Kidney capillary endothelial cell (primary cell): ENCODE measurements around the gene MYH6.

ENCODE experiments used
- DNase-seq: peaks from one replicate; pipeline ENCODE4 v3.0.0-alpha.2; 2018; ENCODE audit warnings: low spot score

The MYH6 gene

DNA sequence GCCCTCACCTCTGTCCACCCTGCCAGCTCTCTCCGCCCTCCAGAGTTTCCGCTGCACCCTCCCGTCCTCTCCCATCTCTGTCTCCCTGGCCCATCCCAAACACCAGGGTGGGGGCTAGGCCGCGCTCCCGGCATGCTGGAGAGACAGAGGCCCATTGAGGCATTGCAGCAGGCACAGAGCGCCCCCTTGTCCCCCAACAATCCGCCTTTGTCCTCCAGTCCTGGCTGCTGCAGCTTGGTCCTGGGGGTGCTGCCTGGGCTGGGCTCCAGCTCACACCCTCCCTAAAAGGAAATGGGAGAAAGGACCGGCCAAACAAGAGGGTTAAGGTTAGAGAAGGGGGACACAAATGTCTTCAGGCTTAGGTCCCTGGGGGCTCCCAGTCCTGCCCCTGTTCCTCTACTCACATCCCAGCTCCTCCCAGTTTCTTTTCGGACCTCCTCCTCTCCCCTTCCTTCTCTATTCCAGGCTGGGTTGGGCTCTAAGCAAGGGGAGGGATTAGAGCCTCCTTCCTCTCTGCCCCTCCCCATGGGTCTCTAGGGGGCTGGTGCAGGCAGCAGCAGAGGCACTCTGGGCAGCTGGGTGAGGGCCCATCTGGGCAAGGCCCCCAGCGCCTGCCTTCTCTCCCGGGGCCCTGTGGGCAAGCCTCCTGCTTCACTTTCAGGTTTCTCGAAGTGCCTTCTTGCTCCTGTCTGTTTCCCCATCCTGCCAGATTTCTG lies 31.4 kb downstream of the MYH6 start, which contains the start of gene CMTM5:
Gene CMTM5, plus strand, starts transcription at position 565 of the 716 bp plus-strand sequence. CDS start 206 bp downstream, outside the sequence.
- DNase-seq, result no peak

- DNase-seq, result no peak
Measured at GRCh38 chr14:23375527-23376251, 32.4 kb downstream of the MYH6 start.

DNA sequence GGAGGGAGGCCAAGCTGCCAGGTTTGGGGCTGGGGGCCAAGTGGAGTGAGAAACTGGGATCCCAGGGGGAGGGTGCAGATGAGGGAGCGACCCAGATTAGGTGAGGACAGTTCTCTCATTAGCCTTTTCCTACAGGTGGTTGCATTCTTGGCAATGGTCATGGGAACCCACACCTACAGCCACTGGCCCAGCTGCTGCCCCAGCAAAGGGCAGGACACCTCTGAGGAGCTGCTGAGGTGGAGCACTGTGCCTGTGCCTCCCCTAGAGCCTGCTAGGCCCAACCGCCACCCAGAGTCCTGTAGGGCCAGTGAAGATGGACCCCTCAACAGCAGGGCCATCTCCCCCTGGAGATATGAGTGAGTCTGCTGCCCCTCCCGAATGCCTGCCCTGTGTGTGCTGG lies 35.0 kb downstream of the MYH6 start:
- no peak for DNase-seq

DNA sequence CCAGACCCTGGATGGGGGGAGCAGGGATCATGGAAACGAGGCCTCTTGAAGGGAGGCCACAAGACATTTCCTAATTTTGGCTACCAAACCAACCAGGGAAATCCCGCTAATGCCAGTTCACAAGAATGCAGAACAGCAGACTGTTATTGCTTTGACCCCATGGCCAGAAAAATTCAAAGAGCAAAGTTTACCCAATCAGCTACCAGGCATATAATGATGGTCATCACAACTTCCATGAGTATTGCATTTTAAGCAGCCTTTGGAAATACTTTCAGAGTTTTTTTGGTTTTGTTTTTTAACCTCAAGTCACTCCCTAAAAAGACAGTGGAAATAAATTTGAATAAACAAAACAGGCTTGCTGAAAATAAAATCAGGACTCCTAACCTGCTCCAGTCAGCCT lies 35.6 kb downstream of the MYH6 start, which contains the start of gene IL25:
Gene IL25, plus strand, starts transcription at position 301 of the 400 bp plus-strand sequence.
- no peak for DNase-seq

DNA sequence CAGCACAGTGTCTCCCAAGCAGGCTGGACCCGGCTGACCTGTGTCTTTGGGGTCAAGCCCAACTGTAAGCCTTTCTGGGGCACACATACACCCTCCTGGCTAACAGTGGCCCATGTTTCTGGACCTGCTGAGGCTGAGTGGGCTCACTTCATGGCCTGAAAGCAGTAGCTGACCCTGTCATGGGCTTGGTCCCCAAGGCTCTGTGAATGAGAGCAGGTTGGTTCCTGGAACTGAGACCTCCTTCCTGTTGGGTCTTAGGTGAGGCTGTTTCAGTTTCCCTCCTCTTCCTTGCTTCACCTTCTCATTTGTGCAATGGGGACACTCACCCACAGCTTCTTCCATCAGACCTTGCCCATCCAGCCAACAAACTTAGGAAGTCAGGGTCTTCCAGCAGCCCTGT lies 36.2 kb downstream of the MYH6 start:
- no peak for DNase-seq

- DNase-seq, result no peak
Measured at GRCh38 chr14:23370221-23370620, 37.9 kb downstream of the MYH6 start.

DNA sequence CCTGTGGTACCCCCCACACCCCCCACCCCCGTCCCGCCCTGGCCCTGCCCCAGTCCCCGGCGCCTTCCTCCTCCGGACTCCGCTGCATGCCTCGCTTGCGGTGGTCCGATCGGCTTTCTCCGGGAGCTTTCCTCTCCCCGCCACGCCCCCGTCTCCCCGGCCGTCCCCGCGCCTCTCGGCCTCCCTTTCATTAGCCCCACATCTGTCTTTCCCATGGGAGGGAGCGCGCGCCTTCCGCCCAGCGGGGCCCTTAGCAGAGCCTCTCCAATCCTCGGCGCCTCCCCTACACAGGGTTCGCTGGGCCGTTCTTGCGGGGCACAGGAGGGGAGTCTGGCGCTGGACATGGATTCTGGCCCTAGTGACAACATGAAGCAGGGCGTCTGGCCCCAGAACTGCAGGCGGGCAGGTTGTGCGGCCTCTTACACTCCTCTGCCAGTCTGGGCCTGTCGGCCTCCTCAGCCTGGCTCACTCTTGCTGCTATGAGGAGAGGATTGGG lies 41.6 kb downstream of the MYH6 start:
- no peak for DNase-seq

GRCh38 chr14:23365732-23366425 lies 42.2 kb downstream of the MYH6 start:
- no peak for DNase-seq

GRCh38 chr14:23365036-23365731 lies 42.9 kb downstream of the MYH6 start, which contains the start of gene EFS:
Gene EFS, minus strand, starts transcription at chr14:23365172. Its CDS starts 147 bp downstream, at chr14:23365025.
- no peak for DNase-seq

GRCh38 chr14:23364164-23365035 lies 43.7 kb downstream of the MYH6 start:
- DNase-seq, result no peak

GRCh38 chr14:23362200-23362599 lies 45.9 kb downstream of the MYH6 start:
- DNase-seq, result no peak

- DNase-seq, result no peak
Measured at GRCh38 chr14:23361763-23362162, 46.3 kb downstream of the MYH6 start.

DNA sequence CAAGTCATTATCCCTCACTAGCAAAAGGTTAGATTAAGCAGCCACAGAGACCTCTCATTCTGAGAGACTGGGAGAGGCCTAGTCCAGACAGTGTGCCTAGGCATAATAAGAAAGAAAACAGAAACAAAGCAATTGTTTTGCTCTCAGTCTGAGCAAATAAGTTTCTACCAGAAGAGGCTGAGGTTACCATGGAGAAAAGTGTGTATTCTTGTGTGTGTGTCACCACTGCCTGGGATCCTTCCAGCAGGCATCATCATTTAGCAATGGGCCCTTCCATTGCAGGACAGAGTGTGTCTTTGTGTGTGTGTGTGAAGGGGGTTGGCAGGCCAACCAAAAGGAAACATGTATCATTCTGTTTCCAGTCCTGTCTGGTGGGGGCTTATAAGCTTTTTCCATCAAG lies 46.8 kb downstream of the MYH6 start:
- DNase-seq, result no peak

DNA sequence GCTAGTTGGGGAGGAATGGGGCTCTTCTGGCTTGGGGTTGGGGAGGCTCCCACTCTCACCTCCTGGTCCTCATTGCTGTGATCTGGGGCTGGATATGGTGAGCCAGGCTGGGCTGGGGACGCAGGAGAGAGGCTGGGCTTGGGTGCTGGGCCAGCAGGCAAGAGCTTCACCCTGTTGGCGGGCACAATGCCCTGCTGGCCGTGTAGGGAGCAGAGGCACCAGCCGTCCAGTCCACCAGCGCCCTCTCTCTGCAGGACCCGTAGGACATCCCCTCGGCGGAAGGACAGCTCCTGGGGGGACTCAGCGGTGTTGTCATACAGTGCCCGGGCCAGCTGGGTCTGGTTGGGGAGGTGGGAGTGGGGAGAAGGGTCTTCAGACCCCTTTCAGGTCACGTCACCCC lies 47.6 kb downstream of the MYH6 start:
- no peak for DNase-seq

DNA sequence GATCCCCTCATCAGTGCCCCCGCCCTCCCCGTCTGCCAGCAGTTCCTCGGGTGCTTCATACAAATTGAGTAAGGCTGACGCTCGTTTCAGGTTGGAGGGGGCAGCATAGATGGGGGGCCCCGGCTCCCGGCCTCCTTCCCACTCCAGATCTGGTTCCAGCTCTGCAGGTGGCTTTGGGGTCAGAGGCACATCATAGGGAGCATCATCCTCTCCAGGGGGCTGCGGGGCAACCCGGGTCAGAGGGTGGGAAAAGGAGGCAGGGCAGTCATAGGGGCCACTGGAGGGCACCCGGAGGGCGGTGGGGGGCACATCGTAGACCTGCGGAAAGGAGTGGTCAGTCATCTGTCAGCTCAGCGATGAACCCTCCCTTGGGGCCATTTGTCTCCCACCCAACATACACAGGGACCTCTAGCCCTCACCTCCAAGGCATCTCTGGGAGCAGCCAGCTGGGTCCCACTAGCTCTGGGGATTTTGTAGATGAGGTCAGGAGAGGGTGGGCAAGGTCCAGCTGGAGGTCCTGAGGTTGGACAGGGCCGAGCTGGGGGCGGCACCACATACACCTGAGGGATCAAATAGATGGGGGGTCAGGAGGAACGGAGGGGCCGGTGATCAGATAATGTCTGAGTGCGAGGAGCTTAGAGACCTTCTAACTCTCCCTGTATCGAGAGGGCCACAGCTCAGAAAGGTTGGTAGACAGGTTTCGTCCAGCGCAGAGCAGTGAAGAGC lies 48.2 kb downstream of the MYH6 start:
- DNase-seq, result no peak

GRCh38 chr14:23359167-23359626 lies 48.9 kb downstream of the MYH6 start:
- DNase-seq, result no peak

DNA sequence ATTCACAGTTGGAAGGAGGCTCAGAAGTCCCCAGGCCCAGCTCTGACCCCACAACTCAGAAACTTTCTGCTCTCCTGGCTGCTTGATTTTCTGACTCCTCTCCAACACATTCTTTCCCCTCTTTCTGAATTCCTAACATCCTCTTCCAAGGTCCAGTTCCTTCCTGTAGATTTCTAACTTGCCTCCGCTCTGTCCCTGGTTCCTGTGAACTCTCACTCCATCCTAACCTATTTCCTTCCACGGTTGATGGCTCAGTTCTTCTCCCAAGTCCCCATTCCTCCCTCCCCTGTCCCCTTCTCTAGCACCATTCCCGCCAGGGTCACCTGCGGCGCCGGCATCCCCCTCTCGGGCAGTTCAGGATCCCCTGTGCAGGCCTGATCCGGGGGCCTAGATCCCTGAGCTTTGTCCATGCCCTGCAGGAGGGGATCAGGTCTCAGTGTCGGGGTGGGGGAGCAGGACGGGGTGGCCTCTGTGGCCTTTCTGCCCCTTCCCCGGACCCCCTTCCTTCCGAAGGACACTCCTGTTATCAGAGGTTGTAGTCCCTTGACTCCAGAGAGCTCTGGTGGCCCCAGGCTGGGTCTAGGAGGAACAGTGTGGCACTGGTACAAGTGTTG lies 49.4 kb downstream of the MYH6 start:
- DNase-seq, result no peak

- no peak for DNase-seq
Measured at GRCh38 chr14:23358042-23358441, 50.0 kb downstream of the MYH6 start.

GRCh38 chr14:23357261-23357660 lies 50.8 kb downstream of the MYH6 start:
- no peak for DNase-seq

GRCh38 chr14:23356662-23357061 lies 51.4 kb downstream of the MYH6 start:
- DNase-seq, result no peak
